ENCODE measurements around the gene ZNF366. TPM values are rescaled to one million over a fixed set of nuclear protein-coding genes. Genes with fewer than 3 reads are reported as not detected.

Gene ZNF366
- total and polyA plus RNA-seq, 8 donors: 0.26 to 1.0 (median 0.52) TPM

- FAIRE-seq: peak; percentile 93
- Histone ChIP-seq H3K4me3 (no peak overlapping the region), H3K36me3 (no peaks in the 10 kb centered on the region), H3K27me3 (no peaks in the 10 kb centered on the region), H3K9me3 (no peaks in the 10 kb centered on the region), H3K4me1 (no peaks in the 10 kb centered on the region), H3K27ac (no peak overlapping the region)
- intact Hi-C loops (cut with DNase I): loop anchor here in 2 of 3 donors (10.0 kb wide), 2 partner anchors 129 to 159 kb away; no protein-coding TSS in a partner anchor
- 38 to 42% methylated on average over 3 of the region's 3 CpGs for whole genome bisulfite sequencing, 2 donors
- no peak for DNase-seq
- TF ChIP-seq, protein P1, sequence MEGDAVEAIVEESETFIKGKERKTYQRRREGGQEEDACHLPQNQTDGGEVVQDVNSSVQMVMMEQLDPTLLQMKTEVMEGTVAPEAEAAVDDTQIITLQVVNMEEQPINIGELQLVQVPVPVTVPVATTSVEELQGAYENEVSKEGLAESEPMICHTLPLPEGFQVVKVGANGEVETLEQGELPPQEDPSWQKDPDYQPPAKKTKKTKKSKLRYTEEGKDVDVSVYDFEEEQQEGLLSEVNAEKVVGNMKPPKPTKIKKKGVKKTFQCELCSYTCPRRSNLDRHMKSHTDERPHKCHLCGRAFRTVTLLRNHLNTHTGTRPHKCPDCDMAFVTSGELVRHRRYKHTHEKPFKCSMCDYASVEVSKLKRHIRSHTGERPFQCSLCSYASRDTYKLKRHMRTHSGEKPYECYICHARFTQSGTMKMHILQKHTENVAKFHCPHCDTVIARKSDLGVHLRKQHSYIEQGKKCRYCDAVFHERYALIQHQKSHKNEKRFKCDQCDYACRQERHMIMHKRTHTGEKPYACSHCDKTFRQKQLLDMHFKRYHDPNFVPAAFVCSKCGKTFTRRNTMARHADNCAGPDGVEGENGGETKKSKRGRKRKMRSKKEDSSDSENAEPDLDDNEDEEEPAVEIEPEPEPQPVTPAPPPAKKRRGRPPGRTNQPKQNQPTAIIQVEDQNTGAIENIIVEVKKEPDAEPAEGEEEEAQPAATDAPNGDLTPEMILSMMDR (IDR thresholded peaks at IDR 0.05): peak in 1 of 4 donors; percentile 21
- peak in 3 of 4 donors; percentile 83 to 84 (median 83) for ATAC-seq
Measured at GRCh38 chr5:72523960-72524582, 16.9 kb upstream of the ZNF366 start.

DNA sequence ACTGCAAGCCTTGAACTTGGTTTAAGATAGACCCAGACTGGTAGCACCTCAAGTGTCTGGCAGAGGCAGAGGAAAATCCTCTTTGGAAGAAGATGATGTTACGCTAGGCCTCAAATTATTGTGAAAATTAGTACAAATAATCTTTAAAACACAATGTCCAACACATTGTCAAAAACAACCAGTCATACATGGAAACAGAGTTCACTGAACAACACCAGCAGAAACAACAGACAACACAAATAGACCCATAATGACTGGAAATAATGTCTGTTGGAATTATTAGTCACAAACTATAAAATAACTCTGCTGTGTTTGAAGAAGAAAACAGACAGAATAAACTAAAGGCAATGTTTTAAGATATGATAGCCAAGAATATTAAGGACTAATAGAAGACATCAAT is 15.4 kb upstream of the ZNF366 start:
- FAIRE-seq: no peak
- WGBS, 2 donors: 91 to 95% methylated on average over 1 of the region's 1 CpG
- no peak overlapping the region for H3K27ac ChIP-seq
- H3K36me3 ChIP-seq: no peaks in the 10 kb centered on the region
- no peak overlapping the region for H3K4me3 ChIP-seq
- DNase-seq: no peak
- H3K4me1 ChIP-seq: peaks cover 0 to 10% (median 9%) of the 10 kb centered on the region in 3 donors
- H3K9me3 ChIP-seq: no peaks in the 10 kb centered on the region
- ATAC-seq: no peak
- no peaks in the 10 kb centered on the region for H3K27me3 ChIP-seq
- TF ChIP-seq, protein P1 (IDR thresholded peaks at IDR 0.05): no peak
- intact Hi-C loops (cut with DNase I): loop anchor here in 2 of 3 donors (10.0 kb wide), 2 partner anchors 128 to 158 kb away; no protein-coding TSS in a partner anchor

DNA sequence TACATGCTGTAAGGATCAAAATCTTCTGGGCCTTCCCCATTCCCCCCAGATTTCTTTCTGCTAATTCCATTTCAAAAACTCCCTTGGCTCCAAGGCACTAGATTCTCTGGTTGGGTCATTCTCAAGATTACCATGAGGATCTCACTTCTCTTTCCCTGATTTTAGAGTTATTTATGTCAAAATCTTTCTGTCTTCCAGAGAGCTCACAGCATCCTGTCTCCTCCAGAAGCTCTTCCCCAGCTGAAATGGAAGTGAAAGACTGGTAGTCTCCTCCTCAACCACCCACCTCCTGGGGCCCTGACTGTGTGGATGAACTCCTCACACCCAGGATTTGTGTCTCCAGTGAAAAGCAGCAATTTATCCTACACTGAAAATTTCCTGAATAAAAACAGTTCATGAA is 11.9 kb upstream of the ZNF366 start:
- no peak overlapping the region for H3K27ac ChIP-seq
- H3K27me3 ChIP-seq: no peaks in the 10 kb centered on the region
- TF ChIP-seq, protein P1 (IDR thresholded peaks at IDR 0.05): no peak
- DNase-seq (no peak), FAIRE-seq (no peak), ATAC-seq (no peak)
- intact Hi-C loops (cut with DNase I): no loop called here
- H3K4me1 ChIP-seq: peaks cover 0 to 15% (median 12%) of the 10 kb centered on the region in 3 donors
- no peaks in the 10 kb centered on the region for H3K36me3 ChIP-seq
- H3K9me3 ChIP-seq: no peaks in the 10 kb centered on the region
- no peak overlapping the region for H3K4me3 ChIP-seq

GRCh38 chr5:72518001-72518683 is 10.9 kb upstream of the ZNF366 start:
- peak overlapping the region in 3 of 4 donors; percentile 1 to 47 (median 6) for H3K27ac ChIP-seq
- H3K9me3 ChIP-seq: no peaks in the 10 kb centered on the region
- peak in 2 of 6 donors; percentile 26 to 27 for DNase-seq

More at GRCh38 chr5:72518001-72518683, 10.9 kb upstream of the ZNF366 start:
- H3K4me1 ChIP-seq: peaks cover 0 to 15% (median 12%) of the 10 kb centered on the region in 3 donors
- H3K27me3 ChIP-seq: no peaks in the 10 kb centered on the region
- H3K4me3 ChIP-seq: no peak overlapping the region
- intact Hi-C loops (cut with DNase I): no loop called here
- no peak for FAIRE-seq
- peak; percentile 47 to 81 (median 76) for ATAC-seq
- WGBS, 2 donors: 53% methylated on average over 12 of the region's 12 CpGs
- TF ChIP-seq, protein P1 (IDR thresholded peaks at IDR 0.05): no peak
- no peaks in the 10 kb centered on the region for H3K36me3 ChIP-seq

All from pancreas (tissue), 10 donors.